SU-DHL-6 (cell line): ENCODE results near the gene OBSCN.

Source experiments
- EZH2phosphoT487 ChIP-seq: fragments of 200-600 bp; sonication (generic), shearing (Covaris generic); conservative IDR thresholded peaks from 2 replicates; pipeline ENCODE4 v1.6.1; 2018; ENCODE audit warnings: mild to moderate bottlenecking, antibody characterized with exemption, low read length, moderate library complexity, mixed read lengths
- TF ChIP-seq, protein P1 (sequence below): fragments of 200-600 bp; sonication (generic); IDR thresholded peaks from one replicate; pipeline ENCODE4 v1.5.1; 2017; ENCODE audit warnings: antibody characterized with exemption, mild to moderate bottlenecking, low read length, moderate library complexity; ENCODE audit not compliant: insufficient read depth, poor library complexity, severe bottlenecking

DNA sequence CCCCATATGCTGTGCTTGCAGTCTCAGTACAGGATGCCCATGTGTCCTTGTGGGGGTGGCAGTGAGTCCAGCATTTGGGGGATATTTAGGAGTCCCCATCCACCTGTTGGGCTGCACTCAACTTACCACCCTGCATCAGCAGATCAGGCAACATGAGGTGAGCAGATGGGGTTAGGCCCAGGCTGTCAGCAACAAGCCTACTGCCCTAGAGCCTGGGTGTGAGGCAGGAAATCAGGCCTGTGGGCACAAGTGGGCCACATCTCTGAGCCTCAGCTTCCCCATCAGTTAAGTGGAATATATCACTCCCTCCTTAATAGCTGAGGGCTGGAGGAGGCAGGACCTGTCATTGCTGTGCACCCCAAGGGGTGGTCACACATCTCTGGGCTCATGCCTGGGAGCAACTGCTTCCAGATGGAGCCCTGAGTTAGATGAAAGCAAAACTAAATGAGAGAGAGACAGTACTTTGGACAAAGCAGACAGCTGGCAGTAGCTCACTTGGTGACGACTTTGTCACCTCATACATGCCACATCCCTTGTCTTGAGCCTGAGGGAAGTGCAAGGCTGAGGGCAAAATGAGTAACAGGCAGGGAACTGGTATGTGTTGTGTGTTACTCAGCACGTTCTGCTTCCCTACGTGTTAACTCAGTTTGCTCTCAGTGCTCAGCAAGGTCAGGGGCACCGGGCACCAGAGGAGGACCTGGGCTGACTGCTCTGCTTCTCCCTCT lies 150.4 kb downstream of the OBSCN start:
- TF ChIP-seq, protein P1, sequence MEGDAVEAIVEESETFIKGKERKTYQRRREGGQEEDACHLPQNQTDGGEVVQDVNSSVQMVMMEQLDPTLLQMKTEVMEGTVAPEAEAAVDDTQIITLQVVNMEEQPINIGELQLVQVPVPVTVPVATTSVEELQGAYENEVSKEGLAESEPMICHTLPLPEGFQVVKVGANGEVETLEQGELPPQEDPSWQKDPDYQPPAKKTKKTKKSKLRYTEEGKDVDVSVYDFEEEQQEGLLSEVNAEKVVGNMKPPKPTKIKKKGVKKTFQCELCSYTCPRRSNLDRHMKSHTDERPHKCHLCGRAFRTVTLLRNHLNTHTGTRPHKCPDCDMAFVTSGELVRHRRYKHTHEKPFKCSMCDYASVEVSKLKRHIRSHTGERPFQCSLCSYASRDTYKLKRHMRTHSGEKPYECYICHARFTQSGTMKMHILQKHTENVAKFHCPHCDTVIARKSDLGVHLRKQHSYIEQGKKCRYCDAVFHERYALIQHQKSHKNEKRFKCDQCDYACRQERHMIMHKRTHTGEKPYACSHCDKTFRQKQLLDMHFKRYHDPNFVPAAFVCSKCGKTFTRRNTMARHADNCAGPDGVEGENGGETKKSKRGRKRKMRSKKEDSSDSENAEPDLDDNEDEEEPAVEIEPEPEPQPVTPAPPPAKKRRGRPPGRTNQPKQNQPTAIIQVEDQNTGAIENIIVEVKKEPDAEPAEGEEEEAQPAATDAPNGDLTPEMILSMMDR, result no peak
- TF ChIP-seq EZH2phosphoT487, result no peak
